ENCODE data around the gene F2RL2.

The F2RL2 gene

GRCh38 chr5:76622973-76623596 is at the start of gene F2RL2:
F2RL2 (minus strand) TSS chr5:76623403; CDS start chr5:76623230, 173 bp downstream.
- no peak for TF ChIP-seq PKNOX1 (IDR thresholded peaks at IDR 0.05)
- TF ChIP-seq HDGF (IDR thresholded peaks at IDR 0.05; ENCODE audit: borderline replicate concordance), result no peak
- no peak for TF ChIP-seq FOXA1 (IDR thresholded peaks at IDR 0.05)
- TF ChIP-seq TARDBP (IDR thresholded peaks at IDR 0.05), result no peak
- no peak for TF ChIP-seq ELF4 (IDR thresholded peaks at IDR 0.05)
- TF ChIP-seq LEF1 (IDR thresholded peaks at IDR 0.05; ENCODE audit: borderline replicate concordance), result no peak
- TF ChIP-seq CTBP1 (IDR thresholded peaks at IDR 0.05; ENCODE audit: borderline replicate concordance), result no peak
- no peak for TF ChIP-seq BHLHE40 (IDR thresholded peaks at IDR 0.05; ENCODE audit: borderline replicate concordance)
- TF ChIP-seq NFRKB (IDR thresholded peaks at IDR 0.05), result no peak
- no peak for TF ChIP-seq SUZ12 (IDR thresholded peaks at IDR 0.05)
- no peak for TF ChIP-seq SP1 (IDR thresholded peaks at IDR 0.05)
- TF ChIP-seq ARNT (IDR thresholded peaks at IDR 0.05), result no peak
- TF ChIP-seq FOXM1 (IDR thresholded peaks at IDR 0.05; ENCODE audit: borderline replicate concordance), result no peak
- no peak for TF ChIP-seq ZNF384 (IDR thresholded peaks at IDR 0.05)
- TF ChIP-seq L3MBTL2 (conservative IDR thresholded peaks at IDR 0.05), result no peak
- TF ChIP-seq FOXK2 (IDR thresholded peaks at IDR 0.05), result no peak
- CTCF ChIA-PET, result no interaction called here
- POLR2A ChIA-PET, result no interaction called here
- DNase-seq (ENCODE audit: extremely low spot score), result peak; percentile 36

- no peak for DNase-seq (ENCODE audit: extremely low spot score)
- ChIA-PET POLR2A (no interaction called here), CTCF (no interaction called here)
- TF ChIP-seq FOXK2 (IDR thresholded peaks at IDR 0.05) (no peak), SUZ12 (IDR thresholded peaks at IDR 0.05) (no peak), CTBP1 (IDR thresholded peaks at IDR 0.05; ENCODE audit: borderline replicate concordance) (no peak), TARDBP (IDR thresholded peaks at IDR 0.05) (no peak), SP1 (IDR thresholded peaks at IDR 0.05) (no peak), ELF4 (IDR thresholded peaks at IDR 0.05) (no peak), ARNT (IDR thresholded peaks at IDR 0.05) (no peak), NFRKB (IDR thresholded peaks at IDR 0.05) (no peak), LEF1 (IDR thresholded peaks at IDR 0.05; ENCODE audit: borderline replicate concordance) (no peak), BHLHE40 (IDR thresholded peaks at IDR 0.05; ENCODE audit: borderline replicate concordance) (no peak), FOXA1 (IDR thresholded peaks at IDR 0.05) (no peak), PKNOX1 (IDR thresholded peaks at IDR 0.05) (no peak), ZNF384 (IDR thresholded peaks at IDR 0.05) (no peak), FOXM1 (IDR thresholded peaks at IDR 0.05; ENCODE audit: borderline replicate concordance) (no peak), HDGF (IDR thresholded peaks at IDR 0.05; ENCODE audit: borderline replicate concordance) (no peak), L3MBTL2 (conservative IDR thresholded peaks at IDR 0.05) (no peak)
These were observed 49.0 kb upstream of the F2RL2 start for GRCh38 chr5:76672242-76672641.

- CTCF ChIA-PET, result no interaction called here
These were observed 47.3 kb upstream of the F2RL2 start for GRCh38 chr5:76670508-76670907.

GRCh38 chr5:76669245-76669644 is 46.0 kb upstream of the F2RL2 start:
- no peak for DNase-seq (ENCODE audit: extremely low spot score)
- TF ChIP-seq ZNF384 (IDR thresholded peaks at IDR 0.05), result no peak
- no peak for TF ChIP-seq SP1 (IDR thresholded peaks at IDR 0.05)
- no peak for TF ChIP-seq CTBP1 (IDR thresholded peaks at IDR 0.05; ENCODE audit: borderline replicate concordance)
- no peak for TF ChIP-seq ARNT (IDR thresholded peaks at IDR 0.05)
- ChIA-PET CTCF (no interaction called here), POLR2A (no interaction called here)

More at GRCh38 chr5:76670508-76670907, 47.3 kb upstream of the F2RL2 start:
- DNase-seq (ENCODE audit: extremely low spot score), result no peak
- POLR2A ChIA-PET, result no interaction called here
- TF ChIP-seq PKNOX1 (IDR thresholded peaks at IDR 0.05), result peak; percentile 67
- TF ChIP-seq FOXK2 (IDR thresholded peaks at IDR 0.05), result no peak

GRCh38 chr5:76667495-76667894 is 44.3 kb upstream of the F2RL2 start:
- CTCF ChIA-PET, result no interaction called here
- no peak for DNase-seq (ENCODE audit: extremely low spot score)
- no peak for TF ChIP-seq PKNOX1 (IDR thresholded peaks at IDR 0.05)
- TF ChIP-seq LEF1 (IDR thresholded peaks at IDR 0.05; ENCODE audit: borderline replicate concordance), result no peak
- no peak for TF ChIP-seq ARNT (IDR thresholded peaks at IDR 0.05)
- no peak for TF ChIP-seq BHLHE40 (IDR thresholded peaks at IDR 0.05; ENCODE audit: borderline replicate concordance)
- POLR2A ChIA-PET, result no interaction called here

- TF ChIP-seq FOXK2 (IDR thresholded peaks at IDR 0.05), result no peak
- no peak for TF ChIP-seq HDGF (IDR thresholded peaks at IDR 0.05; ENCODE audit: borderline replicate concordance)
- no peak for TF ChIP-seq NFRKB (IDR thresholded peaks at IDR 0.05)
- TF ChIP-seq ELF4 (IDR thresholded peaks at IDR 0.05), result no peak
- no peak for TF ChIP-seq FOXA1 (IDR thresholded peaks at IDR 0.05)
- no peak for TF ChIP-seq SUZ12 (IDR thresholded peaks at IDR 0.05)
- no peak for TF ChIP-seq CTBP1 (IDR thresholded peaks at IDR 0.05; ENCODE audit: borderline replicate concordance)
- no peak for TF ChIP-seq TARDBP (IDR thresholded peaks at IDR 0.05)
- no peak for DNase-seq (ENCODE audit: extremely low spot score)
- POLR2A ChIA-PET, result no interaction called here
- CTCF ChIA-PET, result no interaction called here
These were observed 40.9 kb upstream of the F2RL2 start for GRCh38 chr5:76664079-76664478.
